GM21717 (cell line): ENCODE data around the gene OR2S2.
"Not testable (repeated sequence)": the region's sequence is repeated elsewhere in the genome, so short reads cannot be mapped to it uniquely, and the experiment has no call there.

ENCODE experiments used
- ATAC-seq: cut with Tn5 transposase; IDR thresholded peaks from one replicate; pipeline ENCODE4 v1.9.1; 2021; ENCODE audit warnings: mild to moderate bottlenecking, moderate library complexity; ENCODE audit not compliant: unreplicated experiment

The OR2S2 gene

GRCh38 chr9:35958104-35958837, at the start of gene OR2S2:
Gene OR2S2, minus strand, starts transcription at chr9:35958154. Its CDS starts 56 bp downstream, at chr9:35958098.
- no peak for ATAC-seq

GRCh38 chr9:36007316-36007708, 49.4 kb upstream of the OR2S2 start:
- no peak for ATAC-seq

GRCh38 chr9:36006549-36007315, 48.8 kb upstream of the OR2S2 start:
- ATAC-seq = no peak

GRCh38 chr9:36005891-36006290, 47.9 kb upstream of the OR2S2 start:
- ATAC-seq = no peak

- no peak for ATAC-seq
These were observed 40.4 kb upstream of the OR2S2 start for GRCh38 chr9:35998333-35998732.

- ATAC-seq = not testable (repeated sequence)
These were observed 39.1 kb upstream of the OR2S2 start for GRCh38 chr9:35997016-35997415.

- no peak for ATAC-seq
These were observed 38.5 kb upstream of the OR2S2 start for GRCh38 chr9:35996358-35996970.

- no peak for ATAC-seq
These were observed 37.0 kb upstream of the OR2S2 start for GRCh38 chr9:35994959-35995358.

GRCh38 chr9:35993976-35994720, 36.2 kb upstream of the OR2S2 start:
- ATAC-seq = no peak

GRCh38 chr9:35993136-35993535, 35.2 kb upstream of the OR2S2 start:
- ATAC-seq = not testable (repeated sequence)

GRCh38 chr9:35990155-35990554, 32.2 kb upstream of the OR2S2 start:
- ATAC-seq = no peak

GRCh38 chr9:35984021-35984420, 26.1 kb upstream of the OR2S2 start:
- no peak for ATAC-seq

GRCh38 chr9:35981699-35982098, 23.7 kb upstream of the OR2S2 start:
- no peak for ATAC-seq

- no peak for ATAC-seq
These were observed 22.5 kb upstream of the OR2S2 start for GRCh38 chr9:35980289-35981011.

GRCh38 chr9:35978792-35979191, 20.8 kb upstream of the OR2S2 start:
- ATAC-seq = no peak

- ATAC-seq = no peak
These were observed 18.8 kb upstream of the OR2S2 start for GRCh38 chr9:35976726-35977125.

GRCh38 chr9:35974800-35975199, 16.8 kb upstream of the OR2S2 start:
- ATAC-seq = no peak

GRCh38 chr9:35972093-35972492, 14.1 kb upstream of the OR2S2 start:
- ATAC-seq = no peak

GRCh38 chr9:35967042-35967441, 9.1 kb upstream of the OR2S2 start:
- ATAC-seq = no peak

GRCh38 chr9:35966433-35966832, 8.5 kb upstream of the OR2S2 start:
- ATAC-seq = no peak

GRCh38 chr9:35965011-35965410, 7.1 kb upstream of the OR2S2 start:
- no peak for ATAC-seq
